ENCODE measurements around the gene FAM117B.

The FAM117B gene

GRCh38 chr2:202634556-202635427 lies at the start of gene FAM117B:
Gene FAM117B (plus strand): TSS chr2:202634969. CDS start chr2:202635188, 219 bp downstream.
- in situ Hi-C loops (cut with MboI; ENCODE audit: low sequenced_read_pairs), result no loop called here

- in situ Hi-C loops (cut with MboI; ENCODE audit: low sequenced_read_pairs), result no loop called here
These were observed 45.9 kb upstream of the FAM117B start for GRCh38 chr2:202588647-202589581.

GRCh38 chr2:202589582-202589949 lies 45.2 kb upstream of the FAM117B start:
- in situ Hi-C loops (cut with MboI; ENCODE audit: low sequenced_read_pairs), result no loop called here

GRCh38 chr2:202592566-202592965 lies 42.2 kb upstream of the FAM117B start:
- in situ Hi-C loops (cut with MboI; ENCODE audit: low sequenced_read_pairs), result no loop called here

GRCh38 chr2:202599105-202599504 lies 35.7 kb upstream of the FAM117B start:
- in situ Hi-C loops (cut with MboI; ENCODE audit: low sequenced_read_pairs), result no loop called here

GRCh38 chr2:202599911-202600310 lies 34.9 kb upstream of the FAM117B start:
- in situ Hi-C loops (cut with MboI; ENCODE audit: low sequenced_read_pairs), result no loop called here

- in situ Hi-C loops (cut with MboI; ENCODE audit: low sequenced_read_pairs), result no loop called here
These were observed 30.1 kb upstream of the FAM117B start for GRCh38 chr2:202604699-202605098.

GRCh38 chr2:202605174-202605573 lies 29.6 kb upstream of the FAM117B start:
- in situ Hi-C loops (cut with MboI; ENCODE audit: low sequenced_read_pairs), result no loop called here

GRCh38 chr2:202608142-202608852 lies 26.5 kb upstream of the FAM117B start:
- in situ Hi-C loops (cut with MboI; ENCODE audit: low sequenced_read_pairs), result no loop called here

GRCh38 chr2:202609381-202610145 lies 25.2 kb upstream of the FAM117B start:
- in situ Hi-C loops (cut with MboI; ENCODE audit: low sequenced_read_pairs), result no loop called here

GRCh38 chr2:202610380-202610779 lies 24.4 kb upstream of the FAM117B start:
- in situ Hi-C loops (cut with MboI; ENCODE audit: low sequenced_read_pairs), result no loop called here

- in situ Hi-C loops (cut with MboI; ENCODE audit: low sequenced_read_pairs), result no loop called here
These were observed 22.6 kb upstream of the FAM117B start for GRCh38 chr2:202612145-202612544.

- in situ Hi-C loops (cut with MboI; ENCODE audit: low sequenced_read_pairs), result no loop called here
These were observed 21.3 kb upstream of the FAM117B start for GRCh38 chr2:202613479-202613878.

- in situ Hi-C loops (cut with MboI; ENCODE audit: low sequenced_read_pairs), result no loop called here
These were observed 10.6 kb upstream of the FAM117B start for GRCh38 chr2:202624133-202624532.

GRCh38 chr2:202627042-202627441 lies 7.7 kb upstream of the FAM117B start:
- in situ Hi-C loops (cut with MboI; ENCODE audit: low sequenced_read_pairs), result no loop called here

- in situ Hi-C loops (cut with MboI; ENCODE audit: low sequenced_read_pairs), result no loop called here
These were observed 6.0 kb upstream of the FAM117B start for GRCh38 chr2:202628646-202629198.

- in situ Hi-C loops (cut with MboI; ENCODE audit: low sequenced_read_pairs), result no loop called here
These were observed 2.0 kb upstream of the FAM117B start for GRCh38 chr2:202632682-202633290.

- in situ Hi-C loops (cut with MboI; ENCODE audit: low sequenced_read_pairs), result no loop called here
These were observed 1.3 kb upstream of the FAM117B start for GRCh38 chr2:202633470-202633869.

GRCh38 chr2:202635428-202636212 lies 851 bp downstream of the FAM117B start:
- in situ Hi-C loops (cut with MboI; ENCODE audit: low sequenced_read_pairs), result no loop called here
